DMS153 treated with DMSO at 0.1 percent for 48 hours (cell line): Measurements from ENCODE around the gene RIBC2.

Experiments used
- DNase-seq: peaks from one replicate; lab custom pipeline; 2025; ENCODE audit not compliant: unreplicated experiment; lab: John Stamatoyannopoulos, UW

RIBC2 gene

GRCh38 chr22:45470871-45471270 is 57.4 kb downstream of the RIBC2 start:
- DNase-seq: no peak

- no peak for DNase-seq
Observed at GRCh38 chr22:45472426-45472825, 58.9 kb downstream of the RIBC2 start.

GRCh38 chr22:45473626-45474237 is 60.2 kb downstream of the RIBC2 start:
- no peak for DNase-seq

GRCh38 chr22:45475063-45475747 is 61.7 kb downstream of the RIBC2 start:
- DNase-seq: no peak

GRCh38 chr22:45475851-45476514 is 62.5 kb downstream of the RIBC2 start:
- DNase-seq: no peak

- DNase-seq: no peak
Observed at GRCh38 chr22:45476814-45477213, 63.3 kb downstream of the RIBC2 start.

GRCh38 chr22:45477366-45478107 is 64.0 kb downstream of the RIBC2 start:
- no peak for DNase-seq

GRCh38 chr22:45478108-45478771 is 64.7 kb downstream of the RIBC2 start:
- no peak for DNase-seq

GRCh38 chr22:45480717-45481116 is 67.2 kb downstream of the RIBC2 start:
- no peak for DNase-seq

GRCh38 chr22:45481661-45482060 is 68.2 kb downstream of the RIBC2 start:
- DNase-seq: no peak
